HFFc6 (cell line): Measurements from ENCODE around the gene SHB. TPM values are rescaled to one million over a fixed set of nuclear protein-coding genes. Genes with fewer than 3 reads are reported as not detected.

Source experiments
- DNase-seq: peaks from one replicate; pipeline ENCODE4 v3.0.0-alpha.2; 2018
- H3K27ac Mint-ChIP-seq: 2 replicates; pipeline ENCODE4 v1.8.0; 2020; ENCODE audit warnings: mild to moderate bottlenecking, mixed read lengths
- H3K27me3 Mint-ChIP-seq: 2 replicates; pipeline ENCODE4 v1.8.0; 2021; ENCODE audit warnings: mild to moderate bottlenecking, moderate library complexity, mixed read lengths; ENCODE audit not compliant: insufficient read depth
- H3K36me3 Mint-ChIP-seq: 2 replicates; pipeline ENCODE4 v1.8.0; 2021; ENCODE audit warnings: low read depth, mixed read lengths
- H3K4me1 Mint-ChIP-seq: 2 replicates; pipeline ENCODE4 v1.8.0; 2020; ENCODE audit warnings: low read depth, mixed read lengths
- H3K4me3 Mint-ChIP-seq: 2 replicates; pipeline ENCODE4 v1.8.0; 2020; ENCODE audit warnings: mild to moderate bottlenecking, moderate library complexity, mixed read lengths
- H3K9me3 Mint-ChIP-seq: 2 replicates; pipeline ENCODE4 v1.8.0; 2020; ENCODE audit warnings: mild to moderate bottlenecking, mixed read lengths
- CTCF ChIP-seq: fragments of 200-600 bp; sonication (generic); IDR thresholded peaks from 2 replicates; pipeline ENCODE4 v1.5.0; 2021; ENCODE audit warnings: antibody characterized with exemption, mild to moderate bottlenecking
- total RNA-seq, 6 experiments: library from RNA; stranded (reverse); fragmentation: NEBNext Ultra II Directional; extraction: Animal tissue kit (Norgen Biotek cat#: 25700); gene quantifications; 2 replicates in 1 of 6; 3 replicates in 5 of 6; pipeline ENCODE4 v1.2.3, GENCODE V29; 2021

Gene SHB
- total RNA-seq, 6 experiments from 2014 or later = 26.8 to 29.8 (median 28.6) TPM

GRCh38 chr9:37964740-37965081 is 104.3 kb downstream of the SHB start:
- Mint-ChIP-seq H3K4me1 (peaks cover 73% of the 10 kb centered on the region), H3K27me3 (peaks cover 6% of the 10 kb centered on the region), H3K4me3 (peak overlapping the region; percentile 59), H3K9me3 (no peaks in the 10 kb centered on the region), H3K27ac (peak overlapping the region; percentile 94), H3K36me3 (peaks cover 18% of the 10 kb centered on the region)
- TF ChIP-seq CTCF = no peak
- no peak for DNase-seq

GRCh38 chr9:37963936-37964739 is 104.9 kb downstream of the SHB start:
- Mint-ChIP-seq H3K27me3 (peaks cover 6% of the 10 kb centered on the region), H3K4me3 (peak overlapping the region; percentile 59), H3K4me1 (peaks cover 67% of the 10 kb centered on the region), H3K36me3 (peaks cover 18% of the 10 kb centered on the region), H3K9me3 (no peaks in the 10 kb centered on the region), H3K27ac (peak overlapping the region; percentile 94)
- DNase-seq = peak; percentile 77
- TF ChIP-seq CTCF = no peak

- Mint-ChIP-seq H3K27ac (no peak overlapping the region), H3K4me1 (peaks cover 40% of the 10 kb centered on the region), H3K9me3 (no peaks in the 10 kb centered on the region), H3K27me3 (peaks cover 7% of the 10 kb centered on the region), H3K36me3 (peaks cover 13% of the 10 kb centered on the region; the same call in 1 of the 2 replicates), H3K4me3 (no peak overlapping the region)
- TF ChIP-seq CTCF = no peak
- no peak for DNase-seq
Measured at GRCh38 chr9:37961351-37961750, 107.7 kb downstream of the SHB start.

- TF ChIP-seq CTCF = no peak
- peaks cover 32% of the 10 kb centered on the region for H3K4me1 Mint-ChIP-seq
Measured at GRCh38 chr9:37960631-37961030, 108.4 kb downstream of the SHB start.

GRCh38 chr9:37959976-37960375 is 109.1 kb downstream of the SHB start:
- TF ChIP-seq CTCF = no peak
- Mint-ChIP-seq H3K36me3 (peaks cover 15% of the 10 kb centered on the region), H3K27me3 (peaks cover 6% of the 10 kb centered on the region), H3K27ac (no peak overlapping the region), H3K9me3 (no peaks in the 10 kb centered on the region), H3K4me1 (peaks cover 30% of the 10 kb centered on the region), H3K4me3 (no peak overlapping the region)
- DNase-seq = no peak

More at GRCh38 chr9:37960631-37961030, 108.4 kb downstream of the SHB start:
- peaks cover 13% of the 10 kb centered on the region; the same call in 1 of the 2 replicates for H3K36me3 Mint-ChIP-seq
- H3K27ac Mint-ChIP-seq = no peak overlapping the region
- peaks cover 7% of the 10 kb centered on the region for H3K27me3 Mint-ChIP-seq
- H3K4me3 Mint-ChIP-seq = no peak overlapping the region
- no peaks in the 10 kb centered on the region for H3K9me3 Mint-ChIP-seq
- DNase-seq = no peak
